Adrenal gland (tissue), 12 donors: ENCODE results near the gene CIBAR2. TPM values are rescaled to one million over a fixed set of nuclear protein-coding genes. Genes with fewer than 3 reads are reported as not detected.

Source experiments
- DNase-seq, 7 donors: peaks; one replicate each; pipeline ENCODE4 v3.0.0-alpha.2; 2019 to 2020
- H3K27ac ChIP-seq, 5 donors: fragments of 200-600 bp; sonication (generic) in 4 of 5; 1 replicate in 3 of 5; 2 replicates in 2 of 5; pipeline versions ENCODE4 v1.5.1 to v1.8.0; 2016 to 2020; ENCODE audit warnings: mild to moderate bottlenecking in 1 of 5
- H3K27me3 ChIP-seq: fragments of 200-600 bp; 2 replicates; pipeline ENCODE4 v1.8.0; 2021
- H3K36me3 ChIP-seq, 2 donors: fragments of 200-600 bp; replicated peaks in 1 of 2; 1 replicate in 1 of 2; 2 replicates in 1 of 2; pipeline versions ENCODE4 v1.5.1 to v1.8.0; 2018 to 2022
- H3K4me1 ChIP-seq, 2 donors: fragments of 200-600 bp; replicated peaks in 1 of 2; 1 replicate in 1 of 2; 2 replicates in 1 of 2; pipeline versions ENCODE4 v1.5.1 to v1.8.0; 2018 to 2021
- H3K4me3 ChIP-seq, 4 donors: fragments of 200-600 bp; sonication (generic) in 3 of 4; one replicate each; pipeline ENCODE4 v1.5.1; 2016 to 2018
- H3K9me3 ChIP-seq, 3 donors: fragments of 200-600 bp; sonication (generic) in 1 of 3; replicated peaks in 1 of 3; 1 replicate in 2 of 3; 2 replicates in 1 of 3; pipeline versions ENCODE4 v1.5.1 to v1.8.0; 2016 to 2021
- CTCF ChIP-seq, 6 experiments: fragments of 450-650 bp in 4 of 6; fragments of 200-600 bp in 2 of 6; sonication (generic) in 1 of 6; IDR thresholded peaks; 1 replicate in 5 of 6; 2 replicates in 1 of 6; pipeline versions ENCODE4 v1.5.1 to v1.8.0; 2016 to 2021; ENCODE audit warnings: antibody characterized with exemption in 6 of 6, mild to moderate bottlenecking in 2 of 6, moderate library complexity in 1 of 6
- POLR2A ChIP-seq, 2 donors: fragments of 450-650 bp; IDR thresholded peaks; one replicate each; pipeline ENCODE4 v1.6.1; 2017; ENCODE audit warnings: antibody characterized with exemption in 2 of 2, mild to moderate bottlenecking in 2 of 2, moderate library complexity in 1 of 2
- WGBS, 4 donors: extraction: QIAGEN DNeasy Blood & Tissue Kit in 2 of 4; methylation state at CpG; one replicate each; pipeline versions ENCODE4 v1.1.5 to v1.1.7; 2013 to 2017; 5-methylcytosine and 5-hydroxymethylcytosine counted together
- intact Hi-C, 2 donors: fragments of 100-400 bp; cut with DNase I; formaldehyde crosslinking; loops; one replicate each; pipeline versions ENCODE4 v1.14.1 to v1.15.0; 2022 to 2023
- polyA plus RNA-seq, 3 donors: library from polyadenylated mRNA; stranded (reverse); fragments of 200-250 nt in 2 of 3; fragments of 350-450 nt in 1 of 3; fragmentation: Illumina TruSeq in 1 of 3; extraction: RNeasy Lipid Tissue Mini Kit (QIAGEN cat#74804) in 1 of 3; gene quantifications; one replicate each; pipeline ENCODE4 v1.2.3, GENCODE V29; 2013 to 2014
- total RNA-seq, 9 donors: library from RNA; depleted of rRNA in 4 of 9; stranded (reverse); fragments of >200 nt in 4 of 9; fragments of 120-200 nt in 1 of 9; fragmentation: NEBNext Ultra II Directional in 1 of 9; extraction: Animal tissue kit (Norgen Biotek cat#: 25700) in 1 of 9; gene quantifications; one replicate each; pipeline versions ENCODE4 v1.1.0 to v1.2.4, GENCODE V29; 2013 to 2023
- donor health status: healthy with polysubstance abuse.
- donor health status: Bipolar disorder and iron deficiency.
- donor health status: DM: yes; HTN: yes; CAD: no.
- donor health status: DM: no; HTN: no; CAD: no.
- donor health status: DM: no; HTN: no; CAD: no.
- donor health status: DM: yes; HTN: yes; CAD: no.

CIBAR2 gene
- total and polyA plus RNA-seq, 12 donors: 0.17 to 2.6 (median 0.73) TPM; not detected in 4

GRCh38 chr16:85104821-85105391 lies 7.4 kb downstream of the CIBAR2 start:
- no peak for DNase-seq
- no peaks in the 10 kb centered on the region for H3K4me1 ChIP-seq
- H3K27ac ChIP-seq: no peak overlapping the region
- no peak overlapping the region for H3K4me3 ChIP-seq
- no peaks in the 10 kb centered on the region for H3K9me3 ChIP-seq
- 70 to 73% (median 72%) methylated on average over 7 to 11 of the region's 11 CpGs for WGBS, 4 donors
- no peaks in the 10 kb centered on the region for H3K36me3 ChIP-seq
- H3K27me3 ChIP-seq: no peaks in the 10 kb centered on the region
- TF ChIP-seq POLR2A (IDR thresholded peaks at IDR 0.05) (no peak), CTCF (IDR thresholded peaks at IDR 0.05) (no peak)
- intact Hi-C loops: no loop called here

- Histone ChIP-seq H3K4me1 (no peaks in the 10 kb centered on the region), H3K9me3 (no peaks in the 10 kb centered on the region), H3K36me3 (no peaks in the 10 kb centered on the region), H3K4me3 (no peak overlapping the region), H3K27ac (no peak overlapping the region), H3K27me3 (no peaks in the 10 kb centered on the region)
- intact Hi-C loops: no loop called here
- no peak for DNase-seq
- TF ChIP-seq POLR2A (IDR thresholded peaks at IDR 0.05) (no peak), CTCF (IDR thresholded peaks at IDR 0.05) (no peak)
- 85 to 91% (median 87%) methylated on average over 12 of the region's 12 CpGs for WGBS, 4 donors
Measured at GRCh38 chr16:85104147-85104546, 8.1 kb downstream of the CIBAR2 start.

GRCh38 chr16:85103114-85104079 lies 8.9 kb downstream of the CIBAR2 start:
- WGBS, 4 donors: 73 to 84% (median 82%) methylated on average over 18 to 23 of the region's 23 CpGs
- H3K27me3 ChIP-seq: no peaks in the 10 kb centered on the region
- no peaks in the 10 kb centered on the region for H3K9me3 ChIP-seq
- TF ChIP-seq CTCF (IDR thresholded peaks at IDR 0.05): no peak
- TF ChIP-seq POLR2A (IDR thresholded peaks at IDR 0.05): no peak
- intact Hi-C loops: no loop called here
- H3K4me1 ChIP-seq: no peaks in the 10 kb centered on the region
- no peak overlapping the region for H3K27ac ChIP-seq
- no peak overlapping the region for H3K4me3 ChIP-seq
- no peak for DNase-seq
- no peaks in the 10 kb centered on the region for H3K36me3 ChIP-seq

GRCh38 chr16:85101956-85102630 lies 10.2 kb downstream of the CIBAR2 start:
- 73 to 90% (median 83%) methylated on average over 11 of the region's 11 CpGs for WGBS, 4 donors
- intact Hi-C loops: no loop called here

More at GRCh38 chr16:85101956-85102630, 10.2 kb downstream of the CIBAR2 start:
- TF ChIP-seq CTCF (IDR thresholded peaks at IDR 0.05): no peak
- TF ChIP-seq POLR2A (IDR thresholded peaks at IDR 0.05): no peak
- no peaks in the 10 kb centered on the region for H3K36me3 ChIP-seq
- no peaks in the 10 kb centered on the region for H3K9me3 ChIP-seq
- H3K27ac ChIP-seq: no peak overlapping the region
- no peak for DNase-seq
- H3K4me1 ChIP-seq: no peaks in the 10 kb centered on the region
- H3K27me3 ChIP-seq: no peaks in the 10 kb centered on the region
- no peak overlapping the region for H3K4me3 ChIP-seq
